Measurements from ENCODE around the gene STAU1.

- TF ChIP-seq POLR2A (IDR thresholded peaks at IDR 0.05) (no peak), CTCF (IDR thresholded peaks at IDR 0.05) (no peak), EP300 (IDR thresholded peaks at IDR 0.05) (no peak), POLR2AphosphoS5 (IDR thresholded peaks at IDR 0.05) (no peak)
Observed at GRCh38 chr20:49170714-49171113, 17.4 kb downstream of the STAU1 start.

Measured in sigmoid colon (tissue), 4 donors.